Panc1 (cell line): Measurements from ENCODE around the gene ALOX15B. TPM values are rescaled to one million over a fixed set of nuclear protein-coding genes. Genes with fewer than 3 reads are reported as not detected.

Experiments
- ATAC-seq: fragments of 200-7000 bp; cut with Tn5 transposase; 2 replicates; pipeline ENCODE4 v1.9.1; 2020; ENCODE audit warnings: mild to moderate bottlenecking, moderate library complexity
- BruUV-seq: library from RNA; stranded (reverse); fragments of 400-500 nt; replicated peaks from 2 replicates; lab custom pipeline; 2021; lab: Mats Ljungman, UMichigan
- CTCF ChIA-PET: fragments of 300-600 bp; sonication (Branson Sonifier 250); formaldehyde crosslinking; loops from one replicate; lab custom pipeline; 2022; ENCODE audit warnings: antibody characterized with exemption; lab: Charles Lee
- POLR2A ChIA-PET: fragments of 300-600 bp; sonication (Branson Sonifier 250); formaldehyde crosslinking; loops from one replicate; lab custom pipeline; 2022; ENCODE audit warnings: antibody characterized with exemption; lab: Charles Lee
- DNase-seq: peaks from one replicate; pipeline ENCODE4 v3.0.0-alpha.2; 2010; ENCODE audit warnings: low read depth, low spot score
- H3K27ac ChIP-seq: 2 replicates; pipeline ENCODE4 v1.5.1; 2011; ENCODE audit warnings: mild to moderate bottlenecking, low read length, inconsistent platforms
- H3K27me3 ChIP-seq: fragments of 200-500 bp; sonication (Bioruptor generic); 2 replicates; pipeline ENCODE4 v1.6.0; 2014; ENCODE audit warnings: low read length, inconsistent platforms; ENCODE audit not compliant: control insufficient read depth, insufficient read depth
- H3K36me3 ChIP-seq: fragments of 200-500 bp; sonication (Bioruptor generic); 2 replicates; pipeline ENCODE4 v1.5.1; 2014; ENCODE audit warnings: inconsistent platforms, mild to moderate bottlenecking, low read length, moderate library complexity; ENCODE audit not compliant: control insufficient read depth, insufficient read depth
- H3K4me1 ChIP-seq: 2 replicates; pipeline ENCODE4 v1.5.1; 2011; ENCODE audit warnings: inconsistent platforms, mild to moderate bottlenecking, low read length, moderate library complexity; ENCODE audit not compliant: control insufficient read depth, insufficient read depth
- H3K4me3 ChIP-seq, 2 experiments: 2 replicates each; pipeline ENCODE4 v1.5.1; 2011 to 2012; ENCODE audit warnings: low read depth in 2 of 2, low read length in 2 of 2, mild to moderate bottlenecking in 2 of 2, inconsistent platforms in 1 of 2, moderate library complexity in 1 of 2
- H3K9me3 ChIP-seq: fragments of 200-500 bp; sonication (Bioruptor generic); 2 replicates; pipeline ENCODE4 v1.5.1; 2014; ENCODE audit warnings: low read depth, mild to moderate bottlenecking, inconsistent platforms, low read length, moderate library complexity; ENCODE audit not compliant: control insufficient read depth, insufficient read depth
- POLR2AphosphoS5 ChIP-seq: IDR thresholded peaks from 2 replicates; pipeline ENCODE4 v1.6.1; 2012; ENCODE audit warnings: mild to moderate bottlenecking, low read depth, low read length, moderate library complexity
- SIN3A ChIP-seq: IDR thresholded peaks from 2 replicates; pipeline ENCODE4 v1.6.1; 2012; ENCODE audit warnings: low read depth, mild to moderate bottlenecking, low read length, moderate library complexity, borderline replicate concordance; ENCODE audit not compliant: insufficient read depth
- TCF7L2 ChIP-seq: IDR thresholded peaks from 2 replicates; pipeline ENCODE4 v1.6.1; 2011; ENCODE audit warnings: mild to moderate bottlenecking, low read depth, low read length, inconsistent platforms
- in situ Hi-C: cut with HindIII; loops from 2 replicates; pipeline ENCODE4 v1.10.0; 2016; ENCODE audit warnings: low sequenced_read_pairs, low pct_unique_long_range_greater_than_20kb
- intact Hi-C: fragments of 100-400 bp; cut with micrococcal nuclease; formaldehyde crosslinking; loops from one replicate; pipeline ENCODE4 v1.10.0; 2022; ENCODE audit not compliant: unreplicated experiment
- total RNA-seq: library from RNA; stranded (reverse); gene quantifications from one replicate; pipeline ENCODE4 v1.2.1, GENCODE V29; 2021; ENCODE audit not compliant: unreplicated experiment
- TF ChIP-seq, protein P1 (sequence below): fragments of 450-650 bp; IDR thresholded peaks from 2 replicates; pipeline ENCODE4 v1.5.1; 2017; ENCODE audit warnings: mild to moderate bottlenecking
- TF ChIP-seq, protein P2 (sequence below), 2 experiments: IDR thresholded peaks; 2 replicates each; pipeline ENCODE4 v1.6.1; 2011 to 2012; ENCODE audit warnings: low read depth in 2 of 2, control low read depth in 1 of 2, low read length in 1 of 2, mild to moderate bottlenecking in 1 of 2, moderate library complexity in 1 of 2; ENCODE audit not compliant: insufficient read depth in 1 of 2

The ALOX15B gene
- total RNA-seq, 1 experiment from 2014 or later: not detected

DNA sequence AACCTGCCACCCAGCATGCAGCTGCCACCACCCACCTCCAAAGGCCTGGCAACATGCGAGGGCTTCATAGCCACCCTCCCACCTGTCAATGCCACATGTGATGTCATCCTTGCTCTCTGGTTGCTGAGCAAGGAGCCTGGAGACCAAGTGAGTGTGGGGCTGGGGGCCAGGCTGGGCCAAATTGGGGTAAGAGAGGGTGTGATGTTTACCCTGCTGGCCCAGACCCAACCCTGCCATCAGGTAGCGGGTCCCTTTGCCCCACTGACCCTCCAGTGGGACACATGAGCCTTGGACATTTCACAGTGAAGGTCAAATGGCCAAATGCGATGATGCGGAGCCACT, 8.9 kb downstream of the ALOX15B start:
- CTCF ChIA-PET: interaction anchor here (0.6 kb wide), 1 partner anchor 311 kb away, joined by 3 read pairs; no protein-coding TSS in a partner anchor
- Histone ChIP-seq H3K36me3 (no peaks in the 10 kb centered on the region), H3K4me1 (no peaks in the 10 kb centered on the region), H3K27me3 (no peaks in the 10 kb centered on the region), H3K4me3 (no peak overlapping the region), H3K27ac (no peak overlapping the region), H3K9me3 (no peaks in the 10 kb centered on the region)
- POLR2A ChIA-PET: no interaction called here
- intact Hi-C loops (no loop called here), in situ Hi-C loops (no loop called here)
- DNase-seq (no peak), ATAC-seq (no peak)
- no TSS peak for BruUV-seq
- TF ChIP-seq POLR2AphosphoS5 (no peak), SIN3A (no peak)
- TF ChIP-seq, protein P1, sequence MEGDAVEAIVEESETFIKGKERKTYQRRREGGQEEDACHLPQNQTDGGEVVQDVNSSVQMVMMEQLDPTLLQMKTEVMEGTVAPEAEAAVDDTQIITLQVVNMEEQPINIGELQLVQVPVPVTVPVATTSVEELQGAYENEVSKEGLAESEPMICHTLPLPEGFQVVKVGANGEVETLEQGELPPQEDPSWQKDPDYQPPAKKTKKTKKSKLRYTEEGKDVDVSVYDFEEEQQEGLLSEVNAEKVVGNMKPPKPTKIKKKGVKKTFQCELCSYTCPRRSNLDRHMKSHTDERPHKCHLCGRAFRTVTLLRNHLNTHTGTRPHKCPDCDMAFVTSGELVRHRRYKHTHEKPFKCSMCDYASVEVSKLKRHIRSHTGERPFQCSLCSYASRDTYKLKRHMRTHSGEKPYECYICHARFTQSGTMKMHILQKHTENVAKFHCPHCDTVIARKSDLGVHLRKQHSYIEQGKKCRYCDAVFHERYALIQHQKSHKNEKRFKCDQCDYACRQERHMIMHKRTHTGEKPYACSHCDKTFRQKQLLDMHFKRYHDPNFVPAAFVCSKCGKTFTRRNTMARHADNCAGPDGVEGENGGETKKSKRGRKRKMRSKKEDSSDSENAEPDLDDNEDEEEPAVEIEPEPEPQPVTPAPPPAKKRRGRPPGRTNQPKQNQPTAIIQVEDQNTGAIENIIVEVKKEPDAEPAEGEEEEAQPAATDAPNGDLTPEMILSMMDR: no peak

DNA sequence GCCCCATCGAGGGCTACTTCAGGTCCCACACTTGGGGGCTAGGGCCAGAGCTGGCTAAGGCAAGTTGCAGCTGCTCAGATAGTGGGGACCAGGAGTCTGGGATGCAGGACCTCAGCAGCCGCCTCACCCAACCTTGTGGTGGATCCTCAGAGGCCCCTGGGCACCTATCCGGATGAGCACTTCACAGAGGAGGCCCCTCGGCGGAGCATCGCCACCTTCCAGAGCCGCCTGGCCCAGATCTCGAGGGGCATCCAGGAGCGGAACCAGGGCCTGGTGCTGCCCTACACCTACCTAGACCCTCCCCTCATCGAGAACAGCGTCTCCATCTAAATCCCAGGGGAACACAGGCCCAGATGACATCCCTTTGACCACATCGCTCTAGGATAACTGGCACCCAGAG, 9.4 kb downstream of the ALOX15B start:
- POLR2A ChIA-PET: no interaction called here
- no peak overlapping the region for H3K27ac ChIP-seq
- intact Hi-C loops (no loop called here), in situ Hi-C loops (no loop called here)
- no peaks in the 10 kb centered on the region for H3K36me3 ChIP-seq
- no peaks in the 10 kb centered on the region for H3K27me3 ChIP-seq
- no peak for DNase-seq
- TF ChIP-seq, protein P1: no peak
- TF ChIP-seq TCF7L2 (no peak), POLR2AphosphoS5 (no peak), SIN3A (no peak)
- TF ChIP-seq, protein P2, sequence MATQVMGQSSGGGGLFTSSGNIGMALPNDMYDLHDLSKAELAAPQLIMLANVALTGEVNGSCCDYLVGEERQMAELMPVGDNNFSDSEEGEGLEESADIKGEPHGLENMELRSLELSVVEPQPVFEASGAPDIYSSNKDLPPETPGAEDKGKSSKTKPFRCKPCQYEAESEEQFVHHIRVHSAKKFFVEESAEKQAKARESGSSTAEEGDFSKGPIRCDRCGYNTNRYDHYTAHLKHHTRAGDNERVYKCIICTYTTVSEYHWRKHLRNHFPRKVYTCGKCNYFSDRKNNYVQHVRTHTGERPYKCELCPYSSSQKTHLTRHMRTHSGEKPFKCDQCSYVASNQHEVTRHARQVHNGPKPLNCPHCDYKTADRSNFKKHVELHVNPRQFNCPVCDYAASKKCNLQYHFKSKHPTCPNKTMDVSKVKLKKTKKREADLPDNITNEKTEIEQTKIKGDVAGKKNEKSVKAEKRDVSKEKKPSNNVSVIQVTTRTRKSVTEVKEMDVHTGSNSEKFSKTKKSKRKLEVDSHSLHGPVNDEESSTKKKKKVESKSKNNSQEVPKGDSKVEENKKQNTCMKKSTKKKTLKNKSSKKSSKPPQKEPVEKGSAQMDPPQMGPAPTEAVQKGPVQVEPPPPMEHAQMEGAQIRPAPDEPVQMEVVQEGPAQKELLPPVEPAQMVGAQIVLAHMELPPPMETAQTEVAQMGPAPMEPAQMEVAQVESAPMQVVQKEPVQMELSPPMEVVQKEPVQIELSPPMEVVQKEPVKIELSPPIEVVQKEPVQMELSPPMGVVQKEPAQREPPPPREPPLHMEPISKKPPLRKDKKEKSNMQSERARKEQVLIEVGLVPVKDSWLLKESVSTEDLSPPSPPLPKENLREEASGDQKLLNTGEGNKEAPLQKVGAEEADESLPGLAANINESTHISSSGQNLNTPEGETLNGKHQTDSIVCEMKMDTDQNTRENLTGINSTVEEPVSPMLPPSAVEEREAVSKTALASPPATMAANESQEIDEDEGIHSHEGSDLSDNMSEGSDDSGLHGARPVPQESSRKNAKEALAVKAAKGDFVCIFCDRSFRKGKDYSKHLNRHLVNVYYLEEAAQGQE (IDR thresholded peaks at IDR 0.05; ENCODE audit: insufficient read depth in 1 of 2, low read depth in 2 of 2, low read length in 1 of 2): no peak
- H3K4me3 ChIP-seq: no peak overlapping the region
- H3K9me3 ChIP-seq: no peaks in the 10 kb centered on the region
- BruUV-seq: no TSS peak
- CTCF ChIA-PET: interaction anchor here (0.6 kb wide), 1 partner anchor 312 kb away, joined by 3 read pairs; no protein-coding TSS in a partner anchor
- ATAC-seq: no peak
- H3K4me1 ChIP-seq: no peaks in the 10 kb centered on the region
